GM23338 (cell line): Measurements from ENCODE around the gene SLC9A3.

Experiments used
- CTCF ChIP-seq, 2 experiments: fragments of 200-600 bp in 1 of 2; sonication (generic) in 1 of 2; conservative IDR thresholded peaks; 2 replicates each; pipeline versions ENCODE4 v1.5.1 to v1.6.1; 2016 to 2017; ENCODE audit warnings: antibody characterized with exemption in 2 of 2, low read depth in 2 of 2, mild to moderate bottlenecking in 2 of 2, moderate library complexity in 1 of 2
- EZH2 ChIP-seq: fragments of 200-600 bp; sonication (generic); IDR thresholded peaks from one replicate; pipeline ENCODE4 v1.8.0; 2017; ENCODE audit warnings: antibody characterized with exemption, mild to moderate bottlenecking, low read depth; ENCODE audit not compliant: unreplicated experiment
- POLR2AphosphoS5 ChIP-seq: IDR thresholded peaks from 2 replicates; pipeline ENCODE4 v1.6.1; 2016; ENCODE audit warnings: antibody characterized with exemption, low read depth
- REST ChIP-seq: IDR thresholded peaks from one replicate; pipeline ENCODE4 v1.6.1; 2018; ENCODE audit warnings: antibody characterized with exemption; ENCODE audit not compliant: unreplicated experiment
- STAT1 ChIP-seq: IDR thresholded peaks from one replicate; pipeline ENCODE4 v1.6.1; 2016; ENCODE audit warnings: antibody characterized with exemption; ENCODE audit not compliant: unreplicated experiment
- ZNF114 ChIP-seq: fragments of 250-450 bp; sonication (Bioruptor Pico); IDR thresholded peaks from 2 replicates; pipeline ENCODE4 v1.5.0; 2020; ENCODE audit warnings: mild to moderate bottlenecking, moderate library complexity

DNA sequence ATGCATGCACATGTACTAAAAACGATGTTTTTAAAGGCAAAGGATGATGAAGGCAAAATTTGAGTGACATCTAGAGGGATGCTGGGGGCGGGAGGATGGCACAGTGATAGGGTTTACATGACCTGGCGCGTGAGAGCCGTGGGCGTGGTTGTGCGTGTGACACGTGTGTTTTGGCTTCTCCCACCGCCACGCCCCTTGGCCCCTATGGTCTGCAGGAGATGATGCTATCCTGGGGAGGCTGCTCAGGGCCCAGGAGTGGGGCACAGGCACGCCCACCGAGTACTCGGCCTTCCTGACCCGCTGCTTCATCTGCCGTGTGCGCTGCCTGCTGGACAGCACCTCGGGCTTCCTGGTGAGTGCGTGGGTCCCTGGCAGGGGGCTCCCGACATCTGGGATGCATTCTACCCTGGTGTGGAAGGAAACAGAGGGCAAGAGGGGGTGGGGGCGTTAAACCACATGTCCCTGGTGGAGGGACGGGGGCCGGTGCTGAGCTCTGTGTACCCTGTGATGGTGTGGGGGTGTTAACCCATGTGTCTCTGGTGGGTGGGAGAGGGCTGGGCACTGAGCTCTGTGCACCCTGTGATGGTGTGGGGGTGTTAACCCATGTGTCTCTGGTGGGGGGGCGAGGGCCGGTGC, 100.5 kb downstream of the SLC9A3 start:
- TF ChIP-seq CTCF (conservative IDR thresholded peaks at IDR 0.05; ENCODE audit: low read depth in 2 of 2) (no peak), POLR2AphosphoS5 (no peak), STAT1 (no peak), EZH2 (no peak), ZNF114 (CRISPR knock-in tag) (no peak), REST (no peak)
